Measurements from ENCODE around the gene NAALADL1. TPM values are rescaled to one million over a fixed set of nuclear protein-coding genes. Genes with fewer than 3 reads are reported as not detected.

Gene NAALADL1
- total RNA-seq, 1 donor from 2014 or later: 16.6 TPM

DNA sequence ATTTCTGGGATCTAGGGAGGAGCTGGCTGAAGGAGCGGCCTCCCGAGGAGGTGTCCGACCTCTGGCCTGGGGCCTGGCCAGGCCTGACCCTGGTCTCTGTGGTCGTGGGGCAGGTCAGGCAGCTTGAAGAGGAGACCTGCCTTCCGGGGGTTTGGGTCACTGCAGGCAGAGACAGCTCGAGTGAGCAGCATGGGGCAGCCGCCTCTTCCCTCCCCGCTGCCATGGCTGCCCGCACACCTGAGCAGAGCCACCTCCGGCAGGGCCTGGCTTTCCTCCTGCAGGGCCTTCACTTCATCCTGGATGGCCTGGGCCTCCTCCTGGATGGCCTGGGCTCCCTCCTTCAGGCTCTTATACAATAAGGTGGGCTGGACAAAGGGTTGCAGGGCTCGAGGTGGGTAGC, 8.0 kb upstream of the NAALADL1 start:
- Histone ChIP-seq H3K27me3 (ENCODE audit: control insufficient read depth, insufficient read depth, low read length) (no peaks in the 10 kb centered on the region), H3K4me3 (ENCODE audit: low read depth, low read length) (no peak overlapping the region), H3K36me3 (ENCODE audit: control insufficient read depth, insufficient read depth, low read length) (no peaks in the 10 kb centered on the region)
- no peak for FAIRE-seq
- no peak for TF ChIP-seq CTCF (IDR thresholded peaks at IDR 0.05; ENCODE audit: insufficient read depth, low read length, severe bottlenecking)
- no peak for DNase-seq (ENCODE audit: low read depth)

DNA sequence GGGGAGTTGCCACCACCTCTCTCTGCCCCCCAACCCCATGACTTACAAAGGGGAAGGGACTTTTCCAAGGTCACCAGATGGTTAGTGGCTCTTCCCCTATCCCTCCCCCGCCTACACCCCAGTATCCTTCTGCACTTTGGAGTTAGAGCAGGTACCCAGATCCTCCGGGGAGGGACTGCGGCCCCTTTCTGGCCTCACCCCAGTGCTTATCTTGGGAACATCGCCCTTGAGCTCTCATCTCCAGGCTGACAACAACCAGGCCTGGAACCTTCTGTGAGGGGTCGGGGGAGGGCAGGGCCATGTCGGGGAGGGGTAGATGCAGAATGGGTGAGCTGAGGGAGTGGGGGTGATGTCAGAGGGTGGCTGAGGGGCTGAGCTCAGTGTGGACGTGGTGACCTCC, 7.5 kb upstream of the NAALADL1 start:
- no peak for TF ChIP-seq CTCF (IDR thresholded peaks at IDR 0.05; ENCODE audit: insufficient read depth, low read length, severe bottlenecking)
- DNase-seq (ENCODE audit: low read depth) (no peak), FAIRE-seq (no peak)
- Histone ChIP-seq H3K27me3 (ENCODE audit: control insufficient read depth, insufficient read depth, low read length) (no peaks in the 10 kb centered on the region), H3K36me3 (ENCODE audit: control insufficient read depth, insufficient read depth, low read length) (no peaks in the 10 kb centered on the region), H3K4me3 (ENCODE audit: low read depth, low read length) (no peak overlapping the region)

GRCh38 chr11:65064847-65065240, 6.5 kb upstream of the NAALADL1 start:
- H3K27me3 ChIP-seq (ENCODE audit: control insufficient read depth, insufficient read depth, low read length): no peaks in the 10 kb centered on the region
- TF ChIP-seq CTCF (IDR thresholded peaks at IDR 0.05; ENCODE audit: insufficient read depth, low read length, severe bottlenecking): no peak
- FAIRE-seq (no peak), DNase-seq (ENCODE audit: low read depth) (no peak)
- no peaks in the 10 kb centered on the region for H3K36me3 ChIP-seq (ENCODE audit: control insufficient read depth, insufficient read depth, low read length)
- no peak overlapping the region for H3K4me3 ChIP-seq (ENCODE audit: low read depth, low read length)

DNA sequence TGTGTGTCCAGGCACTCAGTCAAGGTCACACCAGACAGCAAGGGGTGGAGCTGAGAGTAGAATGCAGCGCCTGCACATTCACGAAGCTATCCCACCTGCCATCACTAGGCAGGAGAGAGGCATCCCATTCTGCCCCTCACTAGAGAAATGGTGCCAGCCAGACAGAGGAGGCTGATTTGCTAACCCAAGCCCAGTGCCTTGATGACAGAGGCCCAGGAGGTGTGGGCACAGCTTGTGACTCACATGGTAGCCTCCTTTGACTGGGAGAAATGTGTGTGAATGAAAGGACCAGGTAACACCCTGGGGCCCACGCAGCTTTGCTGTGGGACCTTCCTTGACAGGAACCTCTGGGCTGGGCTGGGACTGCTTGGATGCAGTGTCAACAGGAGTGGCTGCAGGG, 5.2 kb upstream of the NAALADL1 start:
- Histone ChIP-seq H3K36me3 (ENCODE audit: control insufficient read depth, insufficient read depth, low read length) (no peaks in the 10 kb centered on the region), H3K27me3 (ENCODE audit: control insufficient read depth, insufficient read depth, low read length) (peaks cover 2% of the 10 kb centered on the region), H3K4me3 (ENCODE audit: low read depth, low read length) (no peak overlapping the region)
- FAIRE-seq (peak; percentile 83), DNase-seq (ENCODE audit: low read depth) (peak; percentile 31)
- no peak for TF ChIP-seq CTCF (IDR thresholded peaks at IDR 0.05; ENCODE audit: insufficient read depth, low read length, severe bottlenecking)

GRCh38 chr11:65060913-65061408, 2.6 kb upstream of the NAALADL1 start:
- H3K4me3 ChIP-seq (ENCODE audit: low read depth, low read length): no peak overlapping the region
- H3K27me3 ChIP-seq (ENCODE audit: control insufficient read depth, insufficient read depth, low read length): peaks cover 2% of the 10 kb centered on the region
- H3K36me3 ChIP-seq (ENCODE audit: control insufficient read depth, insufficient read depth, low read length): no peaks in the 10 kb centered on the region
- peak; percentile 23 for DNase-seq (ENCODE audit: low read depth)
- TF ChIP-seq CTCF (IDR thresholded peaks at IDR 0.05; ENCODE audit: insufficient read depth, low read length, severe bottlenecking): peak; percentile 31
- FAIRE-seq: no peak

Data from bronchial epithelial cell (primary cell).